WTC11 (cell line): ENCODE results near the gene RHOT1. TPM values are rescaled to one million over a fixed set of nuclear protein-coding genes. Genes with fewer than 3 reads are reported as not detected.

Experiments
- ATAC-seq: fragments of 200-7000 bp; cut with Tn5 transposase; 2 replicates; pipeline ENCODE4 v1.10.0; 2021; ENCODE audit warnings: mild to moderate bottlenecking, moderate library complexity
- CTCF ChIA-PET: fragments of 300-600 bp; sonication (Branson Sonifier 250); formaldehyde crosslinking; loops from one replicate; lab custom pipeline; 2021; ENCODE audit warnings: antibody characterized with exemption; lab: Charles Lee
- POLR2A ChIA-PET: fragments of 350-600 bp; sonication (Branson Sonifier 250); formaldehyde crosslinking; loops from one replicate; lab custom pipeline; 2021; ENCODE audit warnings: antibody characterized with exemption; lab: Charles Lee
- DNase-seq: peaks from one replicate; pipeline ENCODE4 v3.0.0; 2021; ENCODE audit warnings: low spot score
- H3K27ac Mint-ChIP-seq: 2 replicates; pipeline ENCODE4 v1.8.0; 2021; ENCODE audit warnings: mixed read lengths
- H3K27me3 Mint-ChIP-seq: 2 replicates; pipeline ENCODE4 v1.8.0; 2021; ENCODE audit warnings: low read depth, mild to moderate bottlenecking, moderate library complexity, mixed read lengths
- H3K36me3 Mint-ChIP-seq: 2 replicates; pipeline ENCODE4 v1.8.0; 2021; ENCODE audit warnings: mixed read lengths
- H3K4me1 Mint-ChIP-seq: 2 replicates; pipeline ENCODE4 v1.8.0; 2022; ENCODE audit warnings: mixed read lengths
- H3K4me3 Mint-ChIP-seq: 2 replicates; pipeline ENCODE4 v1.8.0; 2021; ENCODE audit warnings: mild to moderate bottlenecking, moderate library complexity, mixed read lengths
- H3K9me3 Mint-ChIP-seq: 2 replicates; pipeline ENCODE4 v1.8.0; 2021; ENCODE audit warnings: mixed read lengths
- ATF2 ChIP-seq: sonication (generic); formaldehyde crosslinking; IDR thresholded peaks from 2 replicates; pipeline ENCODE4 v1.8.1; 2022; ENCODE audit warnings: low read depth, missing genetic modification reagents, borderline replicate concordance
- CBFB ChIP-seq: sonication (generic); formaldehyde crosslinking; IDR thresholded peaks from 2 replicates; pipeline ENCODE4 v1.8.1; 2022; ENCODE audit warnings: mild to moderate bottlenecking, low read depth, missing genetic modification reagents
- CDX4 ChIP-seq: fragments of 250-450 bp; sonication (Bioruptor Pico); IDR thresholded peaks from 2 replicates; pipeline ENCODE4 v1.9.0; 2021; ENCODE audit warnings: moderate library complexity, mild to moderate bottlenecking, inconsistent platforms, borderline replicate concordance
- CREB1 ChIP-seq: sonication (generic); formaldehyde crosslinking; IDR thresholded peaks from 2 replicates; pipeline ENCODE4 v1.8.0; 2023; ENCODE audit warnings: mild to moderate bottlenecking, missing genetic modification reagents
- ELF4 ChIP-seq: sonication (generic); formaldehyde crosslinking; IDR thresholded peaks from 2 replicates; pipeline ENCODE4 v1.8.1; 2022; ENCODE audit warnings: low read depth, mild to moderate bottlenecking, moderate library complexity, missing genetic modification reagents
- ETV6 ChIP-seq: sonication (generic); formaldehyde crosslinking; IDR thresholded peaks from 2 replicates; pipeline ENCODE4 v1.8.1; 2022; ENCODE audit warnings: mild to moderate bottlenecking, missing genetic modification reagents
- FOXK1 ChIP-seq: sonication (generic); formaldehyde crosslinking; IDR thresholded peaks from 2 replicates; pipeline ENCODE4 v1.8.0; 2022; ENCODE audit warnings: mild to moderate bottlenecking, moderate library complexity, missing genetic modification reagents
- FOXP4 ChIP-seq: sonication (generic); formaldehyde crosslinking; IDR thresholded peaks from 2 replicates; pipeline ENCODE4 v1.8.0; 2022; ENCODE audit warnings: mild to moderate bottlenecking, missing genetic modification reagents
- GTF2I ChIP-seq: fragments of 250-450 bp; sonication (Bioruptor Pico); conservative IDR thresholded peaks from 2 replicates; pipeline ENCODE4 v1.4.0; 2021; ENCODE audit warnings: mild to moderate bottlenecking
- IRF1 ChIP-seq: sonication (generic); formaldehyde crosslinking; IDR thresholded peaks from 2 replicates; pipeline ENCODE4 v1.8.0; 2023; ENCODE audit warnings: missing genetic modification reagents
- IRF2 ChIP-seq: sonication (generic); formaldehyde crosslinking; IDR thresholded peaks from 2 replicates; pipeline ENCODE4 v1.8.0; 2022; ENCODE audit warnings: low read depth, missing genetic modification reagents, borderline replicate concordance
- NFYB ChIP-seq: sonication (generic); formaldehyde crosslinking; conservative IDR thresholded peaks from 2 replicates; pipeline ENCODE4 v1.8.0; 2022; ENCODE audit warnings: low read depth, missing genetic modification reagents
- OVOL2 ChIP-seq: fragments of 250-450 bp; sonication (Bioruptor Pico); IDR thresholded peaks from 2 replicates; pipeline ENCODE4 v1.9.0; 2021; ENCODE audit warnings: mild to moderate bottlenecking, borderline replicate concordance
- PRDM15 ChIP-seq: sonication (generic); formaldehyde crosslinking; IDR thresholded peaks from 2 replicates; pipeline ENCODE4 v1.8.0; 2022; ENCODE audit warnings: missing genetic modification reagents
- PREB ChIP-seq: sonication (generic); formaldehyde crosslinking; IDR thresholded peaks from 2 replicates; pipeline ENCODE4 v1.8.1; 2022; ENCODE audit warnings: mild to moderate bottlenecking, missing genetic modification reagents, moderate library complexity, borderline replicate concordance
- SOX15 ChIP-seq: fragments of 250-450 bp; sonication (Bioruptor Pico); IDR thresholded peaks from 2 replicates; pipeline ENCODE4 v1.9.0; 2021; ENCODE audit warnings: mild to moderate bottlenecking
- TP53 ChIP-seq: sonication (generic); formaldehyde crosslinking; IDR thresholded peaks from 2 replicates; pipeline ENCODE4 v1.8.1; 2023; ENCODE audit warnings: mild to moderate bottlenecking, missing genetic modification reagents
- USF2 ChIP-seq: sonication (generic); formaldehyde crosslinking; IDR thresholded peaks from 2 replicates; pipeline ENCODE4 v1.8.1; 2023; ENCODE audit warnings: mild to moderate bottlenecking, missing genetic modification reagents, moderate library complexity
- ZNF263 ChIP-seq: sonication (generic); formaldehyde crosslinking; IDR thresholded peaks from 2 replicates; pipeline ENCODE4 v1.8.1; 2022; ENCODE audit warnings: low read depth, mild to moderate bottlenecking, moderate library complexity, missing genetic modification reagents
- ZNF317 ChIP-seq: sonication (generic); formaldehyde crosslinking; IDR thresholded peaks from 2 replicates; pipeline ENCODE4 v1.8.1; 2023; ENCODE audit warnings: low read depth, mild to moderate bottlenecking, moderate library complexity, missing genetic modification reagents, borderline replicate concordance
- ZNF396 ChIP-seq: fragments of 250-450 bp; sonication (Bioruptor Pico); IDR thresholded peaks from 2 replicates; pipeline ENCODE4 v1.8.0; 2021; ENCODE audit warnings: mild to moderate bottlenecking, moderate library complexity, borderline replicate concordance
- ZNF416 ChIP-seq: fragments of 250-450 bp; sonication (Bioruptor Pico); IDR thresholded peaks from 2 replicates; pipeline ENCODE4 v1.9.0; 2021; ENCODE audit warnings: mild to moderate bottlenecking, inconsistent platforms
- total RNA-seq: library from RNA; stranded (reverse); gene quantifications from 3 replicates; pipeline ENCODE4 v1.2.3, GENCODE V29; 2021

Gene RHOT1
- total RNA-seq, 1 experiment from 2014 or later: 28.9 TPM

- TF ChIP-seq CREB1 (CRISPR knock-in tag) (no peak), ETV6 (CRISPR knock-in tag) (no peak), FOXP4 (CRISPR knock-in tag) (no peak), ZNF396 (no peak), SOX15 (CRISPR knock-in tag) (no peak), IRF1 (CRISPR knock-in tag) (no peak), IRF2 (CRISPR knock-in tag) (no peak), OVOL2 (CRISPR knock-in tag) (no peak), ELF4 (CRISPR knock-in tag) (no peak), ZNF263 (CRISPR knock-in tag) (no peak), CBFB (CRISPR knock-in tag) (no peak), PREB (CRISPR knock-in tag) (no peak)
- no peak for DNase-seq
- H3K27me3 Mint-ChIP-seq: no peaks in the 10 kb centered on the region
- POLR2A ChIA-PET: no interaction called here
- H3K9me3 Mint-ChIP-seq: peaks cover 9% of the 10 kb centered on the region
- H3K36me3 Mint-ChIP-seq: peaks cover 8% of the 10 kb centered on the region; the same call in 1 of the 2 replicates
- CTCF ChIA-PET: interaction anchor here (0.7 to 2.2 kb wide), 4 partner anchors 12 to 18 kb away, joined by 3 to 5 read pairs (median 4); partner anchors contain the start of gene RHOT1
- no peak overlapping the region for H3K27ac Mint-ChIP-seq
- ATAC-seq: no peak
- no peak overlapping the region; the same call in 1 of the 2 replicates for H3K4me3 Mint-ChIP-seq
- H3K4me1 Mint-ChIP-seq: peaks cover 22% of the 10 kb centered on the region
Observed at GRCh38 chr17:32126325-32126724, 16.0 kb upstream of the RHOT1 start.

GRCh38 chr17:32126746-32127145, 15.6 kb upstream of the RHOT1 start:
- H3K27me3 Mint-ChIP-seq: no peaks in the 10 kb centered on the region
- H3K4me1 Mint-ChIP-seq: peaks cover 22% of the 10 kb centered on the region
- no peak for ATAC-seq
- ChIA-PET POLR2A (no interaction called here), CTCF (interaction anchor here (0.9 to 2.2 kb wide), 4 partner anchors 9 to 18 kb away, joined by 3 to 5 read pairs (median 4); partner anchors contain the start of gene RHOT1)
- H3K36me3 Mint-ChIP-seq: peaks cover 8% of the 10 kb centered on the region; the same call in 1 of the 2 replicates
- DNase-seq: no peak
- H3K4me3 Mint-ChIP-seq: peak overlapping the region; percentile 87
- H3K27ac Mint-ChIP-seq: no peak overlapping the region
- H3K9me3 Mint-ChIP-seq: peaks cover 9% of the 10 kb centered on the region
- TF ChIP-seq IRF1 (CRISPR knock-in tag) (no peak), USF2 (no peak), ZNF317 (CRISPR knock-in tag) (no peak), CREB1 (CRISPR knock-in tag) (no peak), CDX4 (CRISPR knock-in tag) (no peak), PRDM15 (no peak), ATF2 (CRISPR knock-in tag) (no peak), ZNF416 (CRISPR knock-in tag) (no peak), FOXK1 (no peak), GTF2I (no peak), NFYB (CRISPR knock-in tag) (no peak), ZNF396 (no peak), TP53 (CRISPR knock-in tag) (no peak)
